ENCODE data around the gene TMBIM1. TPM values are rescaled to one million over a fixed set of nuclear protein-coding genes. Genes with fewer than 3 reads are reported as not detected.

Gene TMBIM1
- total RNA-seq, 4 donors from 2014 or later = 238 to 342 (median 275) TPM

DNA sequence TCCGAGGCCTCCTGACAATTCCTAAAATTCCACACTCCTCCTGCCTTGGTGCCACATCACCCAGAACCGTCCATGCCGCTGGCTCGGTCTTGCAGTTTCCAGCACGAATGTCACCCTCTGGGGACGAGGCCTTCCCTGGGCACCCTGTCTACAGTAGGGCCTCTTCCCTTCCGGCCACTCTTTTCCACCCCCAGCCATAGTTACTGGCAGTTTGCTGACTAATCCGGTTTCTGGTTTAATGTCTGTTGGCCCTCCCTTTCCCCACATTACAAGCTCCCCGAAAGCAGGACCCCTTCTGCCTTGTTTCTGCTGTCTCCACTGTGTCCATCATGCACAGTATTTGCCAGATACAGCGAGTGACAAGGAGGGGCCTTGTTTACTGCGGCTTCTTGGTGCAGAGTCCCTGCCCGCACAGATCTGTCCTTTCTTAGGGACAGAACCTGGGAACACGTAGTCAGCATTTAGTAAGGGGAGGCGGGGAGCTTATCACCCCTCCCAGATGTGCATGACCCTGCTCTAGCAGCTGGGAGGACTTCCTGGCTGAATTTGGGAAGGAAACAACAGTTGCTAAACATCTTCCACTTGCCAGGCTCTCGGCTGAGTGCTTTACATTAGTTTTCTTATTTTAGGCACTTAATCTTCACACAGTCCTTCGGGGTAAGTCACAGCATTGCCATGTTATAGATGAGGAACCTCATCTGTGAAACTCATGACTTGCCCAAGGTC lies 40.8 kb upstream of the TMBIM1 start:
- H3K27ac ChIP-seq = peak overlapping the region in 2 of 4 donors; percentile 59 to 77
- WGBS, 2 donors = 64 to 72% methylated on average over 9 to 16 of the region's 16 CpGs
- H3K36me3 ChIP-seq = no peaks in the 10 kb centered on the region
- peaks cover 0 to 22% (median 0%) of the 10 kb centered on the region in 3 donors for H3K4me1 ChIP-seq
- H3K4me3 ChIP-seq = no peak overlapping the region
- TF ChIP-seq POLR2A (IDR thresholded peaks at IDR 0.05) = no peak
- TF ChIP-seq, protein P1, sequence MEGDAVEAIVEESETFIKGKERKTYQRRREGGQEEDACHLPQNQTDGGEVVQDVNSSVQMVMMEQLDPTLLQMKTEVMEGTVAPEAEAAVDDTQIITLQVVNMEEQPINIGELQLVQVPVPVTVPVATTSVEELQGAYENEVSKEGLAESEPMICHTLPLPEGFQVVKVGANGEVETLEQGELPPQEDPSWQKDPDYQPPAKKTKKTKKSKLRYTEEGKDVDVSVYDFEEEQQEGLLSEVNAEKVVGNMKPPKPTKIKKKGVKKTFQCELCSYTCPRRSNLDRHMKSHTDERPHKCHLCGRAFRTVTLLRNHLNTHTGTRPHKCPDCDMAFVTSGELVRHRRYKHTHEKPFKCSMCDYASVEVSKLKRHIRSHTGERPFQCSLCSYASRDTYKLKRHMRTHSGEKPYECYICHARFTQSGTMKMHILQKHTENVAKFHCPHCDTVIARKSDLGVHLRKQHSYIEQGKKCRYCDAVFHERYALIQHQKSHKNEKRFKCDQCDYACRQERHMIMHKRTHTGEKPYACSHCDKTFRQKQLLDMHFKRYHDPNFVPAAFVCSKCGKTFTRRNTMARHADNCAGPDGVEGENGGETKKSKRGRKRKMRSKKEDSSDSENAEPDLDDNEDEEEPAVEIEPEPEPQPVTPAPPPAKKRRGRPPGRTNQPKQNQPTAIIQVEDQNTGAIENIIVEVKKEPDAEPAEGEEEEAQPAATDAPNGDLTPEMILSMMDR (IDR thresholded peaks at IDR 0.05) = no peak
- DNase-seq = no peak
- no peaks in the 10 kb centered on the region for H3K27me3 ChIP-seq
- no peaks in the 10 kb centered on the region for H3K9me3 ChIP-seq
- intact Hi-C loops (cut with DNase I) = no loop called here

DNA sequence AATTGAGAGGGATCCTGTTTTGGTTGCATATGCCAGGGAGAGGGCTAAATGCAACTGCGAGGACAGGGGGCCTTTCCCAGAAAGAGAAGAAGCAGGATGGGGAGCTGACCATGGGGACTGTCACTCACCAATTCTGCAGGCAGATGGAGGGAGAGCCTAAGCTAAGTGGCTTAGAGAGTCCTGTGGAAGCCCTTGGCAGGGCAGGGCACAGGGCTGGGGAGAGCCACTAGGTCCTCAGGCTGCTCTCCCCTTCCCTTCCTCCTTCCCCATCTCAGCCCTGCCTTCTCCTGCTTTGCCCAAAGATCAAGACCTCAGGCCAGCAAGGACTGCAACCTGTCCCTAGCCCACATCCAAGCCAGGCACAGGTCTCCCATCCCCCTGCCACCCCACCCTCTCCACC lies 40.0 kb upstream of the TMBIM1 start:
- H3K4me3 ChIP-seq = no peak overlapping the region
- H3K36me3 ChIP-seq = no peaks in the 10 kb centered on the region
- intact Hi-C loops (cut with DNase I) = no loop called here
- H3K4me1 ChIP-seq = peaks cover 0 to 22% (median 0%) of the 10 kb centered on the region in 3 donors
- 83 to 100% methylated on average over 1 of the region's 1 CpG for WGBS, 2 donors
- no peaks in the 10 kb centered on the region for H3K9me3 ChIP-seq
- no peaks in the 10 kb centered on the region for H3K27me3 ChIP-seq
- no peak for DNase-seq
- TF ChIP-seq, protein P1 (IDR thresholded peaks at IDR 0.05) = no peak
- no peak for TF ChIP-seq POLR2A (IDR thresholded peaks at IDR 0.05)
- H3K27ac ChIP-seq = peak overlapping the region in 3 of 4 donors; percentile 24 to 77 (median 59)

DNA sequence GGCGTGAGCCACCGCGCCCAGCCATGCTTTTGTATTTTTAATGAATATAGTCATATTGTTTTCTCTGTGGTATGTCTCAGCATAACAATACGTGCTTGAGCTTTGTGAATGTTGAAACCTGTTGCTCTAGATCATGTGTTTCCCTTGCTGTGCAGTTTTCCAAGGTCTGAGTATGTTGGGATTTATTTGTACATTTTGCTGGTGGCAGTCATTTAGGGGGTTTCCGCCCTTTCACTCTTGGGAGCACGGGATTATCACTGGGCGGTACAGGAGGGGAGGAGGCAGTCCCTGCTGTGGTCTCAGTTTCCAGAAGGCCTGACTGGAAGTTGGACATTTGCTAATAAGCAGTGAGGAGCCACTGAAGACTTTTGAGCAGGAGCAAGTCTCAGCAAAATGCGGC lies 39.4 kb upstream of the TMBIM1 start:
- Histone ChIP-seq H3K9me3 (no peaks in the 10 kb centered on the region), H3K36me3 (no peaks in the 10 kb centered on the region), H3K27me3 (no peaks in the 10 kb centered on the region), H3K4me3 (no peak overlapping the region), H3K4me1 (peaks cover 0 to 22% (median 0%) of the 10 kb centered on the region in 3 donors), H3K27ac (peak overlapping the region in 3 of 4 donors; percentile 24 to 77 (median 59))
- DNase-seq = no peak
- TF ChIP-seq, protein P1 (IDR thresholded peaks at IDR 0.05) = no peak
- intact Hi-C loops (cut with DNase I) = no loop called here
- WGBS, 2 donors = 50 to 59% methylated on average over 8 of the region's 8 CpGs

DNA sequence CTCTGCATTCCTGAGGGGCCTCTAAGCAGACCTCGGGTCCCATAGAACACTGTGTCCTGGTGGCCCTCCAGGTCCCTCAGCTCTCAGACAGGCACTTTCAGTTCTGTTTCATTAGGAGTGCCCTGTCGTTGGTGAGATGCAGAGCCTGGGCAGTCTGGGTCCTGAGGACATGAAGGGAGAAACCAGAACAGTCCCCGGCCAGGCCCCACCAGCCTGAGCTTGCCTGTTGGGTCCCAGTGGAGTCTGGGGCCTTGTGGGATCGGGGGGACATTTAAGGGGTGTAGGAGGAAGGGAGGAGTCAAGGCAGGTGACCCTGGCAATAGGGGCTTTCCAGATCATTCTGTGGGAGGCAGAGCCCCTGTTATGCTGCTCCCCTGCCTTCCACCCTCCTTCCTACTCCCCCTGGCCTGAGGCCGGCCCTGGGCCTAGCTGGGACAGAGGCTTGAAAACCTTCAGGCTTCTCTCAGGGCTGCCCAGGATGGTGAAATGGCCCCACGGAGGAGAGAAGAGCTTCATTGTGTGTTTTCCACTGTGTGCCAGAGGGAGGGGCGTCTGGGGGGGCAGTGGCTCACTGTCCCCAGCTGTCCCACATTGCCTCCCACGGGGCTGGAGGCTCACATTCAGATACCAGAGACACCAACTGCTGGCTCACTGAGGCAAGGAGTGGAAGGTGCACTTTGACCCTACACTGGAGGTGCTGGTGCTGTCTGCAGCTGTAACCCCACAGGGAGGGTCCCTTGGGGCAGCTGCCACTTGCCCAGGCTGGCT lies 37.7 kb upstream of the TMBIM1 start:
- 55 to 64% methylated on average over 2 to 3 of the region's 8 CpGs for WGBS, 2 donors
- no peaks in the 10 kb centered on the region for H3K36me3 ChIP-seq
- no peaks in the 10 kb centered on the region for H3K9me3 ChIP-seq
- TF ChIP-seq POLR2A (IDR thresholded peaks at IDR 0.05) = no peak
- TF ChIP-seq, protein P1 (IDR thresholded peaks at IDR 0.05) = no peak
- peak overlapping the region in 2 of 4 donors; percentile 21 to 44 for H3K27ac ChIP-seq
- H3K4me3 ChIP-seq = no peak overlapping the region
- no peaks in the 10 kb centered on the region for H3K27me3 ChIP-seq
- H3K4me1 ChIP-seq = peaks cover 0 to 22% (median 0%) of the 10 kb centered on the region in 3 donors
- no peak for DNase-seq
- intact Hi-C loops (cut with DNase I) = no loop called here

Measured in esophagus squamous epithelium (tissue), 5 donors.